ENCODE measurements around the gene HHATL.
A peak's percentile ranks its signal among the peaks of the same experiment; 100 is the strongest.

Gene HHATL

DNA sequence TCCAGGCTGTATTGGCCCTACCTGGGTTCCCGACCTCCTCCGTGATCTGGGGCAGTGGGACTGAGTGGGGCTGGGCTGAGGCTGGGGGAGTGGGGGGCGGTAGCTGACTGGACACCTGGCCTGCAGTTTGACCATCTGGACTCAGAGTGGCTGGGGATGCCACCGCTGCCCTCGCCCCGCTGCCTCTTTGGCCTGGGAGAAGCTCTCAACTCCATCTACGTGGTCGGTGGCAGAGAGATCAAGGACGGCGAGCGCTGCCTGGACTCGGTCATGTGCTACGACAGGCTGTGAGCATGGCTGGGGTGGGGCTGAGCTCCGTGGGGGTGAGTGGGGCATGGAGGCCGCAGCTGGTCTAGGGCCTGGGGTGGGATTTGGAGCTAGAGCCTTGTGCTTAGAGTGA, 14.6 kb downstream of the HHATL start:
- H3K4me3 ChIP-seq (ENCODE audit: low read depth, low read length), result no peak overlapping the region
- no peak for DNase-seq (ENCODE audit: low read depth)

DNA sequence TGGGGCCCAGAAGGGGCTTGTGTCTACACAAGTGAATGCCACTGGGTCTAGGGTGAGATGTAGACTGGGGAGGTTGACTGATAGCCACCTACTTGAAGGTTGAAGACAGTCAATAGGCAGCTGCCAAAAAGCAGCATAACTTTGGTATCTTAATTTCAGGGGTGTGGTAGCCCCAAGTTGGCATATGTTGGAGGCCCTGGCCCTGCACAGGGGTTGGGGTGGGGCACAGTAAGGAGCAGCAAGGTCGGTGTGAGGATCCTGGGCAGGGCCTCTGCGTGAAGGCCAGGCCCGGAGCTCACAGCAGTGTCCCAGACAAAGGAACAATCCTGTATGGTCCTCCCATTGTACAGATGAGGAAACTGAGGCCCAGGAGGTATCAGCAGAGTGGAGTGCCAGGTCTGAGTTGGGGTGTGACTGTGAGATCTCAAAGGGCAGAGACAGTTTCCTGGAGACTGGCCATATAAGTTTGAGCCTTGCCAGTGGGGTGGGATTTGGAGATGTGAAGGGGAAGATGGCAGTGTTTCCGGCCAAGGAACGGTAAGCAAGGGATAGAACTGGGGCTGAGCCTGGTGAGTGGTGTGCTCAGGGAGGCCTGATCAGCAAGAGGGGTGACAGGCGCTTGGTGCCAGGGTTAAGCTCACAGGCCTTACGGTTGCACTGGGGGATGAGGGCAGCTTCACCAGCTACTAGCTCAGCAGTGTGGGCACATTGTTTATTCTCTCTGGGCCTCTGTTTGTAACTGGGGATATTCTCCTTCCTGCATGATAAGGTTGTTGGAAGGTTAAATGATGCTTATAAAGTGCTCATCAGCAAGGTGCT, 15.6 kb downstream of the HHATL start:
- H3K4me3 ChIP-seq (ENCODE audit: low read depth, low read length), result no peak overlapping the region
- no peak for DNase-seq (ENCODE audit: low read depth)

GRCh38 chr3:42685891-42686820, 16.4 kb downstream of the HHATL start:
- no peak for DNase-seq (ENCODE audit: low read depth)
- H3K4me3 ChIP-seq (ENCODE audit: low read depth, low read length), result peak overlapping the region; percentile 27

GRCh38 chr3:42685363-42685881, 17.2 kb downstream of the HHATL start, which contains the start of gene KLHL40:
KLHL40 (plus strand) TSS chr3:42685537; CDS start chr3:42685619, 82 bp downstream.
- no peak for DNase-seq (ENCODE audit: low read depth)
- peak within 1 kb of the TSS; percentile 27 for H3K4me3 ChIP-seq (ENCODE audit: low read depth, low read length)

GRCh38 chr3:42684632-42685362, 17.8 kb downstream of the HHATL start:
- DNase-seq (ENCODE audit: low read depth), result no peak
- no peak overlapping the region for H3K4me3 ChIP-seq (ENCODE audit: low read depth, low read length)

- no peak overlapping the region for H3K4me3 ChIP-seq (ENCODE audit: low read depth, low read length)
- DNase-seq (ENCODE audit: low read depth), result peak; percentile 89
Observed at GRCh38 chr3:42683875-42684598, 18.6 kb downstream of the HHATL start.

- no peak for DNase-seq (ENCODE audit: low read depth)
Observed at GRCh38 chr3:42682301-42683070, 20.1 kb downstream of the HHATL start.

GRCh38 chr3:42681361-42682038, 21.1 kb downstream of the HHATL start:
- H3K4me3 ChIP-seq (ENCODE audit: low read depth, low read length), result no peak overlapping the region
- DNase-seq (ENCODE audit: low read depth), result no peak

More at GRCh38 chr3:42682301-42683070, 20.1 kb downstream of the HHATL start:
- H3K4me3 ChIP-seq (ENCODE audit: low read depth, low read length), result no peak overlapping the region

GRCh38 chr3:42680806-42681205, 21.8 kb downstream of the HHATL start:
- no peak overlapping the region for H3K4me3 ChIP-seq (ENCODE audit: low read depth, low read length)
- DNase-seq (ENCODE audit: low read depth), result no peak

DNA sequence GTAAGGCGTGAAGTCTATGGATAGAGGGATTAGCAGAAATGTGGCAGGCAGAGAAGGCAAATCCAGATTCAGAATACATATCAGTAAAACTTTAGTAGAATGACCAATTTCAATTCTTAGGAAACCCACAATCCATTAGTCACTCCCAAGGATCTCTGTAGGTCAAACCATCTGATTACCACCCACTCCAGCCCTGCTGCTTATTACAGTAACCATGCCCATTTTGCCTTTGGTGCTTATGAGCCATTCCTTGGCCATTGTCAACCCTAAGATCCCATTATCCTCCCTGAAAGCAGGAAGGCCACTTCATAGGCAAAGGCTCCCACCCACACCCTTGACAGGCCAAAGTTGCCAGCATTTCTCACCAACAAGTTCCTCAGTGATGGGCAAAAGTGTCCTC, 22.3 kb downstream of the HHATL start:
- DNase-seq (ENCODE audit: low read depth), result peak; percentile 19
- no peak overlapping the region for H3K4me3 ChIP-seq (ENCODE audit: low read depth, low read length)

DNA sequence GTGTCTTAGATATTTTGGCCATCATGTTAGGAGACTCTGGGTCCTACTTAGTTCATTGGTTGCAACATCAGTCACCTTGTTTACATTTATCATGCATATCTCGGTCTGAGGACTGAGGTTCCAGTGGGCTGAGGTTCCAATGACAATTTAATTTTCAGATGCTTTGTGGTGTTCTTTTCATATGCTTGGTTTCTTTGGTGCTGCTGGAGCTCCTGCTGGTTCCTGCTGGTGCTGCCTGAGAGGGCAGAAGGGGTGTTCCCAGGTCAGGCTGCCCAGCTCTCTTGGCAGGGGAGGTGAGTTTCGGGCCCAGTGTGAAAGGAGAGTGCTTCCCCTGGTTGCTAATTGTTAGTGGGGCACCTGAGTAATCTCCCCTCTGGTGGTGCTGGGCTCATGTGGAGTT, 24.2 kb downstream of the HHATL start:
- no peak overlapping the region for H3K4me3 ChIP-seq (ENCODE audit: low read depth, low read length)
- DNase-seq (ENCODE audit: low read depth), result no peak

DNA sequence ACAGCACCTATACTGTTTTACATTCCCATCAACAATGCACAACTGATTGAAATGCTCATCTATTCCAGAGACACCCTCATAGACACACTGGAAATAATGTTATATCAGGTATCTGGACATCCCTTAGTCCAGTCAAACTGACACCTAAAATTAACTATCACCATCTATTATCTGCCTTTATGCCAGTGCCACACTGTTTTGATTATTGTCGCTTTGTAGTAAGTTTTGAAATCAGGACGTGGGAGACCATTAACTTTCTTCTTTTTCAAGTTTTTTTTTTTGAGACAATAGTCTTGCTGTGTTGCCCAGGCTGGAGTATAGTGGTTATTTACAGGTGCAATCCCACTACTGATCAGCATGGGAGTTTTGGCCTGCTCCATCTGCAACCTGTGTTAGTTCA, 26.7 kb downstream of the HHATL start:
- DNase-seq (ENCODE audit: low read depth), result no peak
- H3K4me3 ChIP-seq (ENCODE audit: low read depth, low read length), result no peak overlapping the region

- no peak overlapping the region for H3K4me3 ChIP-seq (ENCODE audit: low read depth, low read length)
- DNase-seq (ENCODE audit: low read depth), result no peak
Observed at GRCh38 chr3:42674146-42674545, 28.5 kb downstream of the HHATL start.

GRCh38 chr3:42673082-42673481, 29.5 kb downstream of the HHATL start:
- no peak overlapping the region for H3K4me3 ChIP-seq (ENCODE audit: low read depth, low read length)
- DNase-seq (ENCODE audit: low read depth), result no peak

- no peak for DNase-seq (ENCODE audit: low read depth)
- no peak overlapping the region for H3K4me3 ChIP-seq (ENCODE audit: low read depth, low read length)
Observed at GRCh38 chr3:42672515-42672914, 30.1 kb downstream of the HHATL start.

DNA sequence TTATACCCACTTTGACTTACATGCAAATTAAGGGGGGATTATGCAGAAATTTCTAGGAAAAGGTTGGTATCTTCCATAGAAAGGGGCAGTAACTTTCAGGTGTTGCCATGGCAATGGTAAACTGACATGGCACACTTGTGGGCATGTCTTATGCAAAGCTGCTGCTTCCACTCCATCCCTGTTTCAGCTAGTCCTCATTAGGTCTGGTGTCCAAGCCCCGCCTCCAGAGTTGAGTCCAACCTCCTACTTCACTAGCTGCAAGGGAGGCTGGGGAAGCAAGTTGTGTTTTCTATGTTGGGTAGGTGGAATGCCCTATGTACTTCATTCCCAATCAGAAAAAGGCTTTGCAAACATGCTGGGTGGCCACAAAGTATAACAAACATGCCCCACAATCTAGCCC, 31.9 kb downstream of the HHATL start:
- H3K4me3 ChIP-seq (ENCODE audit: low read depth, low read length), result no peak overlapping the region
- DNase-seq (ENCODE audit: low read depth), result no peak

- H3K4me3 ChIP-seq (ENCODE audit: low read depth, low read length), result no peak overlapping the region
- no peak for DNase-seq (ENCODE audit: low read depth)
Observed at GRCh38 chr3:42670051-42670576, 32.5 kb downstream of the HHATL start.

Data from skeletal muscle cell (primary cell).